ENCODE measurements around the gene CHTF18. TPM values are rescaled to one million over a fixed set of nuclear protein-coding genes. Genes with fewer than 3 reads are reported as not detected.

Gene CHTF18
- total and polyA plus RNA-seq, 10 of the 15 experiments (the other 5 are each of a cell fraction or from before 2014, with no cell fraction given) = 1.6 to 87.8 (median 19.4) TPM

DNA sequence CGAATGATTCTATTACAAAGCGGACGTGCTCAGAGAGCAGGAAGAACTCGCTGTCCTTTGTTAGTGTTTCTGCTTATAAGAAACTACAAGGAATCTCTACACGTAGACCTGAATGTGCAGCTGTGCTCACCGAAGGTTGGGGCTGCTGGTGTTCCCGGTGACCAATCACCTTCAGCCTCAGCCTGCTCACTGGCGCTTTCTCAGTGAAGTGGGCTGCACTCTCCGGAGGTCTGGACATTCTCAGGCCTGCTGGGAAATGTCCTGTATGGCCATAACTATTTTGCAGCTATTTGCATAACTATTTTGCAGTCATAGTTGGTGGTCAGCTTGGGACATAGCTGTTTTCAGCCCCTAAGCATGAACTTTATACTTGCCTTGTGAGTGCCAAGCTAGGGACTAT, 37.9 kb upstream of the CHTF18 start:
- no TSS peak for BruUV-seq (replicated peaks)
- no peaks in the 10 kb centered on the region for H4K20me1 ChIP-seq (ENCODE audit: control insufficient read depth, insufficient read depth)
- ChIA-PET RAD21 (ENCODE audit: unreplicated experiment) (no interaction called here), POLR2A (interaction anchor here (0.9 kb wide), 1 partner anchor 9 kb away, joined by 3 read pairs; the partner anchor contains the start of gene CIAO3), SMC1A (ENCODE audit: uncharacterized antibody, unreplicated experiment) (no interaction called here), CTCF (interaction anchor here (1.1 kb wide), 1 partner anchor 38 kb away, joined by 7 read pairs; no protein-coding TSS in a partner anchor)
- no peaks in the 10 kb centered on the region for H3K9me3 ChIP-seq (replicated peaks; ENCODE audit: control insufficient read depth, insufficient read depth, low read length)
- no peak overlapping the region for H2AFZ ChIP-seq (ENCODE audit: control insufficient read depth, low read depth, low read length)
- intact Hi-C loops (cut with micrococcal nuclease; ENCODE audit: unreplicated experiment) (no loop called here), in situ Hi-C loops (cut with MboI) (no loop called here)
- H3K4me1 ChIP-seq (ENCODE audit: control insufficient read depth, insufficient read depth, low read length) = no peaks in the 10 kb centered on the region
- no peaks in the 10 kb centered on the region for H3K79me2 ChIP-seq (ENCODE audit: control insufficient read depth, insufficient read depth, low read length)
- H3K4me2 ChIP-seq (ENCODE audit: control insufficient read depth, insufficient read depth) = no peak overlapping the region
- no peak overlapping the region for H3K27ac ChIP-seq (ENCODE audit: control insufficient read depth, insufficient read depth)
- TF ChIP-seq, protein P1, sequence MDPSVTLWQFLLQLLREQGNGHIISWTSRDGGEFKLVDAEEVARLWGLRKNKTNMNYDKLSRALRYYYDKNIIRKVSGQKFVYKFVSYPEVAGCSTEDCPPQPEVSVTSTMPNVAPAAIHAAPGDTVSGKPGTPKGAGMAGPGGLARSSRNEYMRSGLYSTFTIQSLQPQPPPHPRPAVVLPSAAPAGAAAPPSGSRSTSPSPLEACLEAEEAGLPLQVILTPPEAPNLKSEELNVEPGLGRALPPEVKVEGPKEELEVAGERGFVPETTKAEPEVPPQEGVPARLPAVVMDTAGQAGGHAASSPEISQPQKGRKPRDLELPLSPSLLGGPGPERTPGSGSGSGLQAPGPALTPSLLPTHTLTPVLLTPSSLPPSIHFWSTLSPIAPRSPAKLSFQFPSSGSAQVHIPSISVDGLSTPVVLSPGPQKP (IDR thresholded peaks at IDR 0.05; ENCODE audit: low read depth, low read length) = no peak
- TF ChIP-seq KLF5 (IDR thresholded peaks at IDR 0.05; ENCODE audit: partially characterized antibody) (no peak), KDM1A (IDR thresholded peaks at IDR 0.05; ENCODE audit: borderline replicate concordance) (no peak), FOXM1 (IDR thresholded peaks at IDR 0.05; ENCODE audit: low read depth, low read length) (no peak), RUNX3 (IDR thresholded peaks at IDR 0.05; ENCODE audit: low read length) (no peak), HDAC2 (IDR thresholded peaks at IDR 0.05) (no peak)
- TF ChIP-seq, protein P2, sequence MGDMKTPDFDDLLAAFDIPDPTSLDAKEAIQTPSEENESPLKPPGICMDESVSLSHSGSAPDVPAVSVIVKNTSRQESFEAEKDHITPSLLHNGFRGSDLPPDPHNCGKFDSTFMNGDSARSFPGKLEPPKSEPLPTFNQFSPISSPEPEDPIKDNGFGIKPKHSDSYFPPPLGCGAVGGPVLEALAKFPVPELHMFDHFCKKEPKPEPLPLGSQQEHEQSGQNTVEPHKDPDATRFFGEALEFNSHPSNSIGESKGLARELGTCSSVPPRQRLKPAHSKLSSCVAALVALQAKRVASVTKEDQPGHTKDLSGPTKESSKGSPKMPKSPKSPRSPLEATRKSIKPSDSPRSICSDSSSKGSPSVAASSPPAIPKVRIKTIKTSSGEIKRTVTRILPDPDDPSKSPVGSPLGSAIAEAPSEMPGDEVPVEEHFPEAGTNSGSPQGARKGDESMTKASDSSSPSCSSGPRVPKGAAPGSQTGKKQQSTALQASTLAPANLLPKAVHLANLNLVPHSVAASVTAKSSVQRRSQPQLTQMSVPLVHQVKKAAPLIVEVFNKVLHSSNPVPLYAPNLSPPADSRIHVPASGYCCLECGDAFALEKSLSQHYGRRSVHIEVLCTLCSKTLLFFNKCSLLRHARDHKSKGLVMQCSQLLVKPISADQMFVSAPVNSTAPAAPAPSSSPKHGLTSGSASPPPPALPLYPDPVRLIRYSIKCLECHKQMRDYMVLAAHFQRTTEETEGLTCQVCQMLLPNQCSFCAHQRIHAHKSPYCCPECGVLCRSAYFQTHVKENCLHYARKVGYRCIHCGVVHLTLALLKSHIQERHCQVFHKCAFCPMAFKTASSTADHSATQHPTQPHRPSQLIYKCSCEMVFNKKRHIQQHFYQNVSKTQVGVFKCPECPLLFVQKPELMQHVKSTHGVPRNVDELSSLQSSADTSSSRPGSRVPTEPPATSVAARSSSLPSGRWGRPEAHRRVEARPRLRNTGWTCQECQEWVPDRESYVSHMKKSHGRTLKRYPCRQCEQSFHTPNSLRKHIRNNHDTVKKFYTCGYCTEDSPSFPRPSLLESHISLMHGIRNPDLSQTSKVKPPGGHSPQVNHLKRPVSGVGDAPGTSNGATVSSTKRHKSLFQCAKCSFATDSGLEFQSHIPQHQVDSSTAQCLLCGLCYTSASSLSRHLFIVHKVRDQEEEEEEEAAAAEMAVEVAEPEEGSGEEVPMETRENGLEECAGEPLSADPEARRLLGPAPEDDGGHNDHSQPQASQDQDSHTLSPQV (IDR thresholded peaks at IDR 0.05) = no peak
- TF ChIP-seq, protein P3, sequence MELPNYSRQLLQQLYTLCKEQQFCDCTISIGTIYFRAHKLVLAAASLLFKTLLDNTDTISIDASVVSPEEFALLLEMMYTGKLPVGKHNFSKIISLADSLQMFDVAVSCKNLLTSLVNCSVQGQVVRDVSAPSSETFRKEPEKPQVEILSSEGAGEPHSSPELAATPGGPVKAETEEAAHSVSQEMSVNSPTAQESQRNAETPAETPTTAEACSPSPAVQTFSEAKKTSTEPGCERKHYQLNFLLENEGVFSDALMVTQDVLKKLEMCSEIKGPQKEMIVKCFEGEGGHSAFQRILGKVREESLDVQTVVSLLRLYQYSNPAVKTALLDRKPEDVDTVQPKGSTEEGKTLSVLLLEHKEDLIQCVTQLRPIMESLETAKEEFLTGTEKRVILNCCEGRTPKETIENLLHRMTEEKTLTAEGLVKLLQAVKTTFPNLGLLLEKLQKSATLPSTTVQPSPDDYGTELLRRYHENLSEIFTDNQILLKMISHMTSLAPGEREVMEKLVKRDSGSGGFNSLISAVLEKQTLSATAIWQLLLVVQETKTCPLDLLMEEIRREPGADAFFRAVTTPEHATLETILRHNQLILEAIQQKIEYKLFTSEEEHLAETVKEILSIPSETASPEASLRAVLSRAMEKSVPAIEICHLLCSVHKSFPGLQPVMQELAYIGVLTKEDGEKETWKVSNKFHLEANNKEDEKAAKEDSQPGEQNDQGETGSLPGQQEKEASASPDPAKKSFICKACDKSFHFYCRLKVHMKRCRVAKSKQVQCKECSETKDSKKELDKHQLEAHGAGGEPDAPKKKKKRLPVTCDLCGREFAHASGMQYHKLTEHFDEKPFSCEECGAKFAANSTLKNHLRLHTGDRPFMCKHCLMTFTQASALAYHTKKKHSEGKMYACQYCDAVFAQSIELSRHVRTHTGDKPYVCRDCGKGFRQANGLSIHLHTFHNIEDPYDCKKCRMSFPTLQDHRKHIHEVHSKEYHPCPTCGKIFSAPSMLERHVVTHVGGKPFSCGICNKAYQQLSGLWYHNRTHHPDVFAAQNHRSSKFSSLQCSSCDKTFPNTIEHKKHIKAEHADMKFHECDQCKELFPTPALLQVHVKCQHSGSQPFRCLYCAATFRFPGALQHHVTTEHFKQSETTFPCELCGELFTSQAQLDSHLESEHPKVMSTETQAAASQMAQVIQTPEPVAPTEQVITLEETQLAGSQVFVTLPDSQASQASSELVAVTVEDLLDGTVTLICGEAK (IDR thresholded peaks at IDR 0.05; ENCODE audit: borderline replicate concordance) = no peak
- FAIRE-seq (no peak), ATAC-seq (no peak), DNase-seq (ENCODE audit: low read depth, low spot score) (no peak)
- no peak overlapping the region for H3K9ac ChIP-seq (ENCODE audit: control insufficient read depth, insufficient read depth, low read length)
- H3K4me3 ChIP-seq = no peak overlapping the region
- H3K36me3 ChIP-seq (ENCODE audit: control insufficient read depth in 2 of 2, insufficient read depth in 2 of 2, low read length in 1 of 2) = no peaks in the 10 kb centered on the region
- no peaks in the 10 kb centered on the region; a peak in 2 of 4 replicates for H3K27me3 ChIP-seq (replicated peaks in 1 of 2; ENCODE audit: control insufficient read depth in 2 of 2, insufficient read depth in 2 of 2, low read length in 1 of 2)
- WGBS (ENCODE audit: insufficient coverage, insufficient replicate concordance, low lambda C conversion rate, missing lambda C conversion rate) = 39% methylated on average over 9 of the region's 9 CpGs

Measured in GM12878 (cell line).